Naive thymus-derived CD8-positive, alpha-beta T cell (primary cell): ENCODE data around the gene SPC24. TPM values are rescaled to one million over a fixed set of nuclear protein-coding genes. Genes with fewer than 3 reads are reported as not detected.
"Not testable (repeated sequence)": the region's sequence is repeated elsewhere in the genome, so short reads cannot be mapped to it uniquely, and the experiment has no call there.

ENCODE experiments used
- ATAC-seq, 2 donors: fragments of 150-1000 bp; cut with Tn5 transposase in 1 of 2; sonication (Bioruptor Pico), chemical (Tn5 transposase) in 1 of 2; 1 replicate in 1 of 2; 2 replicates in 1 of 2; pipeline ENCODE4 v1.10.0; 2021; ENCODE audit warnings: mild to moderate bottlenecking in 2 of 2, moderate library complexity in 2 of 2
- POLR2A ChIA-PET: fragments of 350-600 bp; sonication (Branson Sonifier 250); formaldehyde crosslinking; loops from one replicate; lab custom pipeline; 2021; ENCODE audit warnings: antibody characterized with exemption; lab: Charles Lee
- DNase-seq, 10 donors: peaks; one replicate each; pipeline versions ENCODE4 v3.0.0 to v3.0.0-alpha.2; 2020 to 2022
- H3K27ac Mint-ChIP-seq, 10 donors: one replicate each; pipeline ENCODE4 v1.8.0; 2020 to 2022; ENCODE audit warnings: mild to moderate bottlenecking in 10 of 10, mixed read lengths in 10 of 10, moderate library complexity in 4 of 10, inconsistent platforms in 1 of 10
- H3K27me3 Mint-ChIP-seq, 5 donors: one replicate each; pipeline ENCODE4 v1.8.0; 2021 to 2022; ENCODE audit warnings: mixed read lengths in 5 of 5
- H3K36me3 Mint-ChIP-seq, 3 donors: one replicate each; pipeline ENCODE4 v1.8.0; 2020 to 2022; ENCODE audit warnings: mixed read lengths in 3 of 3, mild to moderate bottlenecking in 2 of 3, inconsistent platforms in 1 of 3
- H3K4me1 Mint-ChIP-seq, 4 donors: one replicate each; pipeline ENCODE4 v1.8.0; 2021 to 2022; ENCODE audit warnings: mixed read lengths in 4 of 4
- H3K4me3 Mint-ChIP-seq, 10 donors: one replicate each; pipeline ENCODE4 v1.8.0; 2020 to 2022; ENCODE audit warnings: mild to moderate bottlenecking in 10 of 10, mixed read lengths in 10 of 10, moderate library complexity in 6 of 10, inconsistent platforms in 1 of 10
- H3K9me3 Mint-ChIP-seq, 9 donors: one replicate each; pipeline ENCODE4 v1.8.0; 2020 to 2022; ENCODE audit warnings: mixed read lengths in 9 of 9, mild to moderate bottlenecking in 3 of 9, inconsistent platforms in 1 of 9, moderate library complexity in 1 of 9
- polyA plus RNA-seq, 3 donors: library from polyadenylated mRNA; unstranded; fragments of 300-500 nt; fragmentation: Illumina TruSeq; gene quantifications; one replicate each; pipeline ENCODE4 v1.2.3, GENCODE V29; 2021
- total RNA-seq, 8 experiments: library from RNA in 2 of 8; stranded (reverse) in 2 of 8; gene quantifications; one replicate each; pipeline ENCODE4 v1.2.3 and lab custom pipeline; 2021 to 2026

Gene SPC24
- total and polyA plus RNA-seq, 5 experiments from 2014 or later = 0.16 to 1.7 (median 0.99) TPM; not detected in 1

GRCh38 chr19:11130824-11131455 is 24.6 kb downstream of the SPC24 start:
- peaks cover 0 to 7% (median 2%) of the 10 kb centered on the region in 4 donors for H3K4me1 Mint-ChIP-seq
- H3K27me3 Mint-ChIP-seq = no peaks in the 10 kb centered on the region
- no peak overlapping the region for H3K4me3 Mint-ChIP-seq
- ATAC-seq (peak; percentile 69 to 86), DNase-seq (peak; percentile 44 to 83 (median 66))
- POLR2A ChIA-PET = interaction anchor here (0.6 to 2.1 kb wide), 2 partner anchors 95 kb away, joined by 3 to 5 read pairs; no protein-coding TSS in a partner anchor
- H3K9me3 Mint-ChIP-seq = no peaks in the 10 kb centered on the region
- peak overlapping the region in 3 of 10 donors; percentile 27 to 48 (median 36) for H3K27ac Mint-ChIP-seq
- H3K36me3 Mint-ChIP-seq = peaks cover 0 to 44% (median 2%) of the 10 kb centered on the region in 3 donors

- Mint-ChIP-seq H3K36me3 (peaks cover 0 to 60% (median 4%) of the 10 kb centered on the region in 3 donors), H3K4me3 (no peak overlapping the region), H3K9me3 (no peaks in the 10 kb centered on the region), H3K27me3 (no peaks in the 10 kb centered on the region), H3K27ac (peak overlapping the region in 1 of 10 donors; percentile 8), H3K4me1 (peaks cover 0 to 7% (median 2%) of the 10 kb centered on the region in 4 donors)
- ATAC-seq = no peak
- POLR2A ChIA-PET = no interaction called here
- DNase-seq = no peak
Measured at GRCh38 chr19:11127905-11128304, 27.7 kb downstream of the SPC24 start.

GRCh38 chr19:11125994-11126685 is 29.4 kb downstream of the SPC24 start:
- ATAC-seq = peak; percentile 78 to 88

GRCh38 chr19:11124157-11124556 is 31.4 kb downstream of the SPC24 start:
- POLR2A ChIA-PET, H3K27me3 Mint-ChIP-seq, ATAC-seq, H3K9me3 Mint-ChIP-seq, DNase-seq, H3K4me3 Mint-ChIP-seq, H3K4me1 Mint-ChIP-seq: not testable (repeated sequence)
- Mint-ChIP-seq H3K36me3 (peaks cover 0 to 58% (median 11%) of the 10 kb centered on the region in 3 donors), H3K27ac (peak overlapping the region in 1 of 10 donors; percentile 40)

More at GRCh38 chr19:11125994-11126685, 29.4 kb downstream of the SPC24 start:
- peaks cover 0 to 54% (median 2%) of the 10 kb centered on the region in 3 donors for H3K36me3 Mint-ChIP-seq
- peak overlapping the region in 3 of 10 donors; percentile 16 to 43 (median 29) for H3K27ac Mint-ChIP-seq
- H3K4me1 Mint-ChIP-seq = peaks cover 0 to 5% (median 2%) of the 10 kb centered on the region in 4 donors
- peak; percentile 45 to 87 (median 68) for DNase-seq
- POLR2A ChIA-PET = interaction anchor here (1.0 to 1.2 kb wide), 2 partner anchors 33 to 90 kb away, joined by 3 to 4 read pairs; no protein-coding TSS in a partner anchor
- no peak overlapping the region for H3K4me3 Mint-ChIP-seq
- H3K9me3 Mint-ChIP-seq = no peaks in the 10 kb centered on the region
- no peaks in the 10 kb centered on the region for H3K27me3 Mint-ChIP-seq

- H3K27ac Mint-ChIP-seq = no peak overlapping the region
- POLR2A ChIA-PET = no interaction called here
- H3K4me3 Mint-ChIP-seq = no peak overlapping the region
- peaks cover 0 to 64% (median 14%) of the 10 kb centered on the region in 3 donors for H3K36me3 Mint-ChIP-seq
- no peak for ATAC-seq
- H3K4me1 Mint-ChIP-seq = peaks cover 0 to 4% (median under 1%) of the 10 kb centered on the region in 4 donors
- no peaks in the 10 kb centered on the region for H3K9me3 Mint-ChIP-seq
- no peak for DNase-seq
- no peaks in the 10 kb centered on the region for H3K27me3 Mint-ChIP-seq
Measured at GRCh38 chr19:11123114-11123513, 32.5 kb downstream of the SPC24 start.

GRCh38 chr19:11121963-11122362 is 33.6 kb downstream of the SPC24 start:
- H3K27me3 Mint-ChIP-seq, H3K4me1 Mint-ChIP-seq, H3K9me3 Mint-ChIP-seq, H3K4me3 Mint-ChIP-seq, H3K27ac Mint-ChIP-seq, DNase-seq, ATAC-seq: not testable (repeated sequence)
- POLR2A ChIA-PET = interaction anchor here (0.6 to 0.7 kb wide), 2 partner anchors 12 to 25 kb away, joined by 3 to 5 read pairs; no protein-coding TSS in a partner anchor
- H3K36me3 Mint-ChIP-seq = peaks cover 0 to 69% (median 15%) of the 10 kb centered on the region in 3 donors

- H3K27ac Mint-ChIP-seq = no peak overlapping the region
- no peaks in the 10 kb centered on the region for H3K27me3 Mint-ChIP-seq
- no peak for ATAC-seq
- POLR2A ChIA-PET = no interaction called here
- H3K36me3 Mint-ChIP-seq = peaks cover 0 to 88% (median 21%) of the 10 kb centered on the region in 3 donors
- DNase-seq = no peak
- H3K4me3 Mint-ChIP-seq = no peak overlapping the region
- H3K4me1 Mint-ChIP-seq = no peaks in the 10 kb centered on the region
- no peaks in the 10 kb centered on the region for H3K9me3 Mint-ChIP-seq
Measured at GRCh38 chr19:11116507-11116906, 39.1 kb downstream of the SPC24 start.

GRCh38 chr19:11115895-11116446 is 39.6 kb downstream of the SPC24 start:
- H3K27ac Mint-ChIP-seq = no peak overlapping the region
- no peaks in the 10 kb centered on the region for H3K4me1 Mint-ChIP-seq
- ATAC-seq (no peak), DNase-seq (no peak)
- H3K36me3 Mint-ChIP-seq = peaks cover 0 to 89% (median 22%) of the 10 kb centered on the region in 3 donors
- no peaks in the 10 kb centered on the region for H3K27me3 Mint-ChIP-seq
- POLR2A ChIA-PET = no interaction called here
- no peaks in the 10 kb centered on the region for H3K9me3 Mint-ChIP-seq
- H3K4me3 Mint-ChIP-seq = no peak overlapping the region

- Mint-ChIP-seq H3K9me3 (no peaks in the 10 kb centered on the region), H3K27ac (no peak overlapping the region), H3K27me3 (no peaks in the 10 kb centered on the region), H3K4me3 (no peak overlapping the region), H3K36me3 (peaks cover 0 to 86% (median 15%) of the 10 kb centered on the region in 3 donors), H3K4me1 (no peaks in the 10 kb centered on the region)
- no peak for DNase-seq
- POLR2A ChIA-PET = no interaction called here
- no peak for ATAC-seq
Measured at GRCh38 chr19:11115042-11115441, 40.5 kb downstream of the SPC24 start.

GRCh38 chr19:11113140-11113708 is 42.4 kb downstream of the SPC24 start:
- H3K36me3 Mint-ChIP-seq = peaks cover 0 to 88% (median 16%) of the 10 kb centered on the region in 3 donors

GRCh38 chr19:11111771-11112144 is 43.8 kb downstream of the SPC24 start:
- no peak for DNase-seq
- no peaks in the 10 kb centered on the region for H3K27me3 Mint-ChIP-seq
- H3K9me3 Mint-ChIP-seq = no peaks in the 10 kb centered on the region
- no peak overlapping the region for H3K27ac Mint-ChIP-seq
- no peak overlapping the region for H3K4me3 Mint-ChIP-seq
- H3K4me1 Mint-ChIP-seq = no peaks in the 10 kb centered on the region
- POLR2A ChIA-PET = no interaction called here
- no peak for ATAC-seq
- peaks cover 0 to 83% (median 17%) of the 10 kb centered on the region in 3 donors for H3K36me3 Mint-ChIP-seq

More at GRCh38 chr19:11113140-11113708, 42.4 kb downstream of the SPC24 start:
- DNase-seq = no peak
- Mint-ChIP-seq H3K27ac (peak overlapping the region in 2 of 10 donors; percentile 43 to 62), H3K9me3 (no peaks in the 10 kb centered on the region), H3K4me3 (no peak overlapping the region), H3K4me1 (no peaks in the 10 kb centered on the region), H3K27me3 (no peaks in the 10 kb centered on the region)
- POLR2A ChIA-PET = no interaction called here
- no peak for ATAC-seq

- Mint-ChIP-seq H3K27ac (no peak overlapping the region), H3K4me1 (no peaks in the 10 kb centered on the region), H3K4me3 (no peak overlapping the region), H3K27me3 (no peaks in the 10 kb centered on the region), H3K9me3 (no peaks in the 10 kb centered on the region), H3K36me3 (peaks cover 0 to 83% (median 20%) of the 10 kb centered on the region in 3 donors)
- DNase-seq = no peak
- ATAC-seq = no peak
- POLR2A ChIA-PET = interaction anchor here (0.5 kb wide), 1 partner anchor 10 kb away, joined by 5 read pairs; no protein-coding TSS in a partner anchor
Measured at GRCh38 chr19:11111117-11111770, 44.3 kb downstream of the SPC24 start.
